ENCODE data around the gene CFB.
"Not testable (repeated sequence)": the region's sequence is repeated elsewhere in the genome, so short reads cannot be mapped to it uniquely, and the experiment has no call there.

Gene CFB

DNA sequence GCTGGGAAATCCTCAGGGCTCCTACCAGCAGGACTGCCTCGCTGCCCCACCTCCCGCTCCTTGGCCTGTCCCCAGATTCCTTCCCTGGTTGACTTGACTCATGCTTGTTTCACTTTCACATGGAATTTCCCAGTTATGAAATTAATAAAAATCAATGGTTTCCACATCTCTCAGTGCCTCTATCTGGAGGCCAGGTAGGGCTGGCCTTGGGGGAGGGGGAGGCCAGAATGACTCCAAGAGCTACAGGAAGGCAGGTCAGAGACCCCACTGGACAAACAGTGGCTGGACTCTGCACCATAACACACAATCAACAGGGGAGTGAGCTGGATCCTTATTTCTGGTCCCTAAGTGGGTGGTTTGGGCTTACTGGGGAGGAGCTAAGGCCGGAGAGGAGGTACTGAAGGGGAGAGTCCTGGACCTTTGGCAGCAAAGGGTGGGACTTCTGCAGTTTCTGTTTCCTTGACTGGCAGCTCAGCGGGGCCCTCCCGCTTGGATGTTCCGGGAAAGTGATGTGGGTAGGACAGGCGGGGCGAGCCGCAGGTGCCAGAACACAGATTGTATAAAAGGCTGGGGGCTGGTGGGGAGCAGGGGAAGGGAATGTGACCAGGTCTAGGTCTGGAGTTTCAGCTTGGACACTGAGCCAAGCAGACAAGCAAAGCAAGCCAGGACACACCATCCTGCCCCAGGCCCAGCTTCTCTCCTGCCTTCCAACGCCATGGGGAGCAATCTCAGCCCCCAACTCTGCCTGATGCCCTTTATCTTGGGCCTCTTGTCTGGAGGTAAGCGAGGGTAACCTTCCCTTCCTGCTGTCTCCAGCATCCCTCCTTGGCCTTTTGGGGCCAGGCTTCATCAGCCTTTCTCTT is at the start of gene CFB:
CFB (plus strand) TSS at position 589 of the 863 bp plus-strand sequence; CDS start at position 716, 127 bp downstream.
- peak; percentile 97 for DNase-seq (ENCODE audit: low spot score)

DNA sequence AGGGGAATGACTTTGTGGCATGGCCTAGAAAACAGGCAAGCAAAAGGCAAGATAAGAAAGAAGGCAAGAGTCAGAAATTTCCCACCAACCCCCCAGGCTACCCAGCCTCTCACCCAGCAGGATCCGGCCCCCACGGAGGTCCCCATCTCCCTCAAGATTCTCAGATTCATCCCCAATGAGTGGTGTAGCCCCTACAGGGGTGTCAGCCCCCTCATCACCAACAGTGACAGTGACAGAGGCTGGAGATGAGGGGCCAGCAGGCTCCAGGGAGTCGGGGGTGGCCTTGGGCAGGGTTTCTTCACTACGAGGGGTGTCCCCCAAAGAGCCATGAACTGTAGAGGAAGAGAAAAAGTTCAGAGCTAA is 49.4 kb upstream of the CFB start:
- no peak for DNase-seq (ENCODE audit: low spot score)

DNA sequence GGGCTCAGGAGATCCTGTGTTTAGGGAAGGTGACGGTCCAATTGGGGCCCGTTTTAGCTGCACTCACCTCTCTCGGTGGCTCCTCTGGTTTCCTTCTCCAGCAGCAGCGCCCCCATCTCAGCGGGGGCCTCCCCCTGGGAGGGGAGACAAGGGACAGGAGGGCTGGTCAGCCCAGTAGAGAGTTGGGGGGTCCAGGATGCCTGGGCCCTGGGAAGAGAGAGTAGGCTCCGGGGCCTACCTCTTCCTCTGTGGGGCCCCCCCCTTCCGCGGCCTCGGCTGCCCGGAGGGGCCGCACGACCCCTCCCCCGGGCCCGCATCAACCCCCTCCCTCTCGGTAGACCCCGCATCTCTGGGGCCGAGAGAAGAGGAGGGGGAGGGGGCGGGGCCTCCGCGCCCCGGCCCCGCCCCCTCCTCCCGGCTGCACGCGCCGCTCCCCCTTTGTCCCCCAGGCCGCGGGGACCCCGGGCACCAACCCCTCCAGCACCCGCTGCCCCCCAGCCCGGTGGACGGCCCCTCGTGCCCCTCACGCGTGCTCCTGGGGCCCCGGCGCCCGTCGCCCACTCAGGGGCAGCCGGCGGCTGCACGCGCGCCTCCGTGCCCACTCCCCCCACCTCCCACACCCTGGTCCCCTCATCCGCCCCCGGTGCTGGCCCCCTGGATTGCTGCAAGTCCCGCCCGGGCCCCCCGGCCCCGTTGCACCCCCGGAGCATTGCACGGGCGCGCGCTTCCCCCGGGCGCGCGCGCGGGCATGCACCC is 48.9 kb upstream of the CFB start:
- no peak for DNase-seq (ENCODE audit: low spot score)

DNA sequence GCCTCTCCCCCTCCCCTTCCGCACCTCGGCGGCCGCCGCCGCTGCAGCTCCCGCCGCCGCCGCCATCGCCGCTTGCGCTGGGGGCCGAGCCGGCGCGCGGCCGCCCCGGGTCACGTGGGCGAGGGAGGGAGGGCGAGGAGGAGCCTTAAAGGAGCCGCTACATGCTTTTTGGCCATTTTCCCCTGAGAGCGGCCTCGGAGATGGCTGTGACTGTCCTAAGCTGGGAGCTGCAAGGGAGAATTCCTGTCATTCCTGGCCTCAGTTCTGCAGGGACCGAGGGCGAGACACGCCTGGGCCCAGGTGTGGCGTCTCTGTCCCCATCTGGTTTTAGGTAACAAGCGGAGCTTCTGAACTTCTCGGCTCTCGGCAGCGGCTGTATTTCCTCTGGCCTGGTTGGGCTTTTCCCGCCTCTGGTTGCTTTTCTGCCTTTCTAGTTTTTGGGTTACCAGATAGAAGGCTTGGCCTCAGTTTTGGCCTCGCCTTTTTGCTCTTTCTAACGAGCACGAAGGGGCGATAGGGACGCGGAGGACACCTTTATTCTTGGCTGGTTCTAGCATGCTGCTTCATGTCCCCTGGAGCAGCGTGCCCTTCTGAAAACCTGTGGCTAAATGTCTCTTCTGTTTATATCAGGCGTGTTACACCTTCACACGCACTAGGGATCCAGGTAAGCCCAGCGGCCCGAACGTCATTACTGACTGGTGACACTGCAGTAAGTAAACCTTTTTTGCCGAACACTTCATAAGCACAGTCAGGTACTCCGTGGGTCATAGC is 48.1 kb upstream of the CFB start, which contains the start of gene EHMT2:
EHMT2 (minus strand) TSS at position 87 of the 771 bp plus-strand sequence; CDS start at position 66, 21 bp downstream.
- DNase-seq (ENCODE audit: low spot score), result peak; percentile 92

DNA sequence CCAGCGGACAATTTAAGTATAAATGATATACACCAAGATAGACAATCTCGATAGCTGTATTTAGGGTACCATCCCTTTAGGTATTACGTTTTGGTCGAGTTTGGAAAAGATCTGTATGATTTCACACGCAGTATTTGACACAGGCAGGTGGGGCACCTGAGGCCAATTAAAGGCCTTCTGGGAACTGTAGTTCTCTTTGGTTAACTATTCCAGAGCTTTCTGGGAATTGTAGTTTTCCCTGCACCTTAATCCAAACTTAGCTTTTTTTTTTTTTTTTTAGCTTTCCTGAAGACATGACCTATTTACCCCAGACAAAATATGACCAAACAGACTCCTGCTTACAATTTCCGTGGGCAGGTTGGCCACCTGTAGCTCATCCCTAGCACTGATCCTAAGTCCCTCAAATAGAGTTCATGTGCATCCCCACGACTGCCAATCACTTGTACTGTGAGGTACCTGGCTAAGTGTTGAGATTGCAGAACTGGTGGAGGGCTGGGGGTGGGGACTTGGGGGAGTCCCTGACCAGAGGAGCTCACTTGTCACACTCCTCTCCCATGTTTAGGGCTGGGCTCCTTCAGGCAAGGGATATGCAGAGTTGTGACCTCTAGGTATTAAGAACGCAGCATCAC is 47.4 kb upstream of the CFB start:
- peak; percentile 38 for DNase-seq (ENCODE audit: low spot score)

DNA sequence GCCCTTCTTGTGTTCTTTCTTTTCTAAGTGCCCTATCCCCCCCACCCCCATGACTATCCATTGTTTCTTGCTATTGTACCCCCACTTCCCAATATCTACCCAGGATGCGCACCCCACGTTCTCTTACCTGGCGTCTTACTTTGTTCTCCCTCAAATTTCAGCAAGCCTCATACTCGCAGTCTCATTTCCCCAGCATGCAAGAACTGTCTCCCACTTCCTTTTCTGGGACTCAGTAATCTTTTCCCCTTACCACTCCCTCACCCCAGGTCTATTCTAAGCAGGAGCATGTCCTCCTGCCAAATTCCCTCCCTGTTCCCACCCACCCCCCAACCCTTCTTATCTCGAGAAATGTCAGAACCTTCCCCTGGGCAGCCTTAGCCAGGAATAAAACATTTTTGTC is 46.7 kb upstream of the CFB start:
- DNase-seq (ENCODE audit: low spot score), result no peak

DNA sequence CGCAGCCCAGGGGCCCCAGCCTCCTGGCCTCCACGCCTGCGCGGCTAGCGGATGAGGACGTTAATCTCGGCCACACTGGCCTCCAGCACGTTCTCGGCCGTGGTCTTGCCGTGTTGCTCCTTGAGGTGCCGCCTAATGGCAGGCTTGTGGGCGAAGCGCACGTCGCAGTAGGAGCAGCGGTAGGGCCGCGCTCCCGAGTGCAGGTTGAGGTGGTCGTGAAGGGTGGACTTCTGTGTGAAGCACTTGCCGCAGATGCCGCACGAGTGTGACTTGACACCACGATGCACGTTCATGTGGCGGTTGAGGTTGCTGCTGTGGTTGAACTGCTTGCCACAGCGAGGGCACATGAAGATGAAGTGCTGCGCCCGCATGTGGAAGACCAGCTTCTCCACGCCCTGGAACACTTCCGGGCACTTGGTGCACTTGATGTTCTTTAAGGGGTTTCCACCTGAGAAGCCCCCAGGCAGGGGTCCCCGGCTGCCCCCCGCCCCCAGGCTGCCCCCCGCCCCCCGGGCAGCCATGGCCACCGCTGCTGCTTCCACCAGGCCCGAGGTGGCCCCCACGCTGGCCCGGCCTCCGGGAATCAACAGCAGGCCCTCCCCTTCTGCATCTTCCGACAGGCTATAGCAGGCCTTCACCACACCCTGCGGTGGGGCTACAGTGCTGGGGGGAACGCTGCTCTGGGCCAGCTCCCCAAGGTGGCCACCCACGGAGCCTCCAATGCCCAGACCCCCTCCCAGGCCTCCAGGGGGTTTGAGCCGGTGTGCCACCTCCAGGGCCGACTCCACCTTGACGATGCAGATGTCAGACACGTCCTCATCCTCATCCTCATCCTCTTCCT is 45.8 kb upstream of the CFB start:
- no peak for DNase-seq (ENCODE audit: low spot score)

DNA sequence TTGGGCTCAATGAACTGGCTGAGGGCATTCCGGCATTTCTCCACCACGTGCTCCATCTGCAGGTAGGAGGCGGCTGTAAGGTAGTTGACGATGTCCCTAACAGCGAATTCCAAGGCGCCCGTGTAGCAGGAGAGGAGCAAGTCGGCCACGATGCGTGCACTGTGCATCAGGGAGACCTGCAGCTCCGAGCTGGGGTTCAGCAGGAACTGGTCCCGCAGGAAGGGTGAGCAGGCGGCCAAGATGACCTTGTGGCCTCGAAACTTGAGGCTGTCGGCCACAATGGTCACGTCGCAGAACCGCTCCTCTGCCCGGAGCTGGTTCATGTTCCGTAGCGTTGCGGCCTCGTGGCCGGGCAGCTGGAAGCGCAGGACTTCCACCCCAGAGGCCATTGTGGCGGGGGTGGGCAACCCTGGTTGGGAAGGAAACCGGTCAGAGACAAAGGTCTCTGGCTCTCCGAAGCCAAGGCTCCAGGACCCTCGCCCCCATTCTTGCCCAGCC is 44.9 kb upstream of the CFB start:
- DNase-seq (ENCODE audit: low spot score), result no peak

DNA sequence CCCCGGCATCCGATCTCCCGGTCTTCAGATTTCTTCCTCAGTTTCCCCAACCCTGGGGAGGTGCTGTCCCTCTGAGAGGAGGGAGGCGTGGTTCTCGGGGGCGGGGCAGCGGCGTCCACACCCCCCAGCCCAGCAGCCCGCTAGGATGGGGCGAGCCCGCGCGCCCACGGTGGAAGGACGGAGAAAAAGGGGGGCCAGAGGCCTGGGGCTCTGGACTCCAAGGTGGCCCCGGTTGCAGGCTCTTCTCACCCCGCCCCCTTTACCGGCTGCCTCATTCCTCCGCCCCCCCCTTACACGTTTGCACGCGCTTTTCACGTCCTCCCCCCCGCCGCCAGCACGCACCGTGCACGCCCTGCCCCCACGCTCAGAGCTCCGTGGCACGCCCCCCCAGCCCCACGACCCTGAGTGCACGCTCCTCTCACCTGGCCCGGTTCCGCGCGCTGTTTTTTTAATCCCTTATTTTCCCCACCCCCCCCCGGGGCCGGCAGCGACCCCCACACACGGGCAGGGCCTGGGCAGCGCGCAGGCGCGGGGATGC is 44.4 kb upstream of the CFB start:
- peak; percentile 72 for DNase-seq (ENCODE audit: low spot score)

DNA sequence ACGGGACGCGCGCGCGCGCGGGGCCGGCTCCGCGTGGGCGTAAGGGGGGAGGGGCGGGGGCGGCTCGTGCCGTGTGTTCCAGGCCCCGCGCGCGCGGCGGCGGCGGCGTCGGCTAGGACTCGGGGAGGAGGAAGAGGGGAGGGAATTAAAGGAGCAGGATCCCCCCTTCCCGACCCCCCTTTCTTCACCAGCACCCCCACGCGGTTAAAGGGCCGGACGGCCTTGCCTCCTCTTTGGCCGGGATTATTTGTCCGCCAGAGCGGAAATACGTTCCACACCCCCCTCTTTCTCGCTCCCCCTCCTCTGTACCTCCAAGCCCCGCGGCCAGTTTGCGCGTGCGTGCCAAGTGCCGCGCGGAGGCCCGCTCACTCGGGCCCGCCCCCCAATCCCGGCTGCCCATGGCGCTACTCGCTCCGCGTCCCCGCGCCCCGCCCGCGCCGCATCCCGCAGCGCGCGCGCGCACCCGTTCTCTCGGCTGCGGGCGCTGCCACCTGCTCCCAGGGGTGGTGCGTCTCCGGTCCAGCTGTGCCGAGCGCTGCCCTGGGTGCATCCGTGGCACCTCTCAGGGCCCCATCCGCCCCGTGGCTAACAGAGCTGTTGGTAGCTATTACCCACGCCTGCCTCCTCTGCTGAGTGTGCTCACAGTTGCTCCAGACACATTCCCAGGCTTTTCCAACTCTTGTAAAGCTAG is 43.8 kb upstream of the CFB start, which contains the start of gene ZBTB12:
ZBTB12 (minus strand) TSS at position 134 of the 691 bp plus-strand sequence. CDS start 781 bp downstream, outside the sequence.
- DNase-seq (ENCODE audit: low spot score), result peak; percentile 94

DNA sequence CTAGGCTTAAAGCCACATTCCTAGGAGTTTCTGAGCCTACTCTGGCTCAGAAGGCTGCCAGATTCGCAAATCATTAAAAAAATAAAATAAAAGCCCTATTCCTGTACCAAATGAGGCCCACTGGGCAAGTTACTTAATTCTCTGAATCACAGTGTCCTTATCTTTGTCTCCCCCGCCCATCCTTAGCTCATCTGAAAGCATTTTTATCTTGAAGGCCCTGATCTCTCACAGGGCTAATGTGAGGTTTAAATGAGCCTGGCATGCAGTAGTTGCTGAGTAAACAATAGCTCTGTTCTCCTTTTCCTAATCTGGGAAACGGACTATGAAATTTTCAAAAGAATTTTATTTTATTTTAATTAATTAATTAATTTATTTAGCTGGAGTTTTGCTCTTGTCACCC is 41.9 kb upstream of the CFB start:
- no peak for DNase-seq (ENCODE audit: low spot score)

DNA sequence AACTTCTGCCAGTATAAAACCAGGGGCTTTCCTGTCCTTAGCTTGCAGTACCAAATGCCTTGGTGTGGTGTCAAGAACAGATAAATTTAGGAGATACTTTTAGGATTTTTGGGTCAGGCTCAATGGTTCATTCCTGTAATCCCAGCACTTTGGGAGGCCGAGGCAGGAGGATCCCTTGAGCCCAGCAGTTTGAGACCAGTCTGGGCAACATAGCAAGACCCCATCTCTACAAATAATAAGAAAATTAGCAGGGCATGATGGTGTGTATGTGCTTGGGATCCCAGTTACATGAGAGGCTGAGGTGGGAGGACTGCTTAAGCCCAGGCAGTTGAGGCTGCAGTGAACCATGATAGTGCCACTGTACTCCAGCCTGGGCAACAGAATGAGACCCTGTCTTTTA is 40.9 kb upstream of the CFB start:
- DNase-seq (ENCODE audit: low spot score), result no peak

DNA sequence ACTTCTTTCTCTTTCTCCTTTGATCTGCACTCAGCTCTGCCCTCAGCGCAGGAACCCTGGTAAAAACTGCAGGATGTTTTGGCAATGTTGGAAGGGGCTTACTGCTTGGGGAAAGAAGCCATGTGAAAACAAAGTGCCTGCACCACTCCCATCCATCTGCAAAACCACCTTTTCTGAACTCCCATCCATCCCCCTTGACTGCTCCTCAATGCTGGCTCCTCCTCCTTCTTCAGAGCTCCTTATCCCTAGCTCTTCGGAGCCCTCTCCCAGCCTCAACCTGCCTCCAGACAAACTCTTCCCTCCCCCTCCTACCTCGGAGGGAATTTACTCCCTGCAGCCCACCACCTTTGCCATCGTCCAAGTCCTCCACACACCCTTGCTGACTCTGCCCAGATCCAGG is 39.8 kb upstream of the CFB start:
- no peak for DNase-seq (ENCODE audit: low spot score)

DNA sequence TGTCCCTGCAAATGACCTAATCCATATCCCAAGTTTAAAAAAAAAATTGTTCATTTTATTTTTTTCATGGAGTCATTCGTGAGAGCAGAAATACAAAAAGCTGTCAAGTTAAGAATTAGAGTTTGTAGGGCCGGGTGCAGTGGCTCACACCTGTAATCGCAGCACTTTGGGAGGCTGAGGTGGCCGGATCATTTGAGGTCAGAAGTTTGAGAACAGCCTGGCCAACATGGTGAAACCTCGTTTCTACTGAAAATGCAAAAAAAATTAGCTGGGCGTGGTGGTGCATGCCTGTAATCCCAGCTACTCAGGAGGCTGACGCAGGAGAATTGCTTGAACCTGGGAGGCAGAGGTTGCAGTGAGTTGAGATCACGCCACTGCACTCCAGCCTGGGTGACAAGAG is 39.2 kb upstream of the CFB start:
- not testable (repeated sequence) for DNase-seq (ENCODE audit: low spot score)

DNA sequence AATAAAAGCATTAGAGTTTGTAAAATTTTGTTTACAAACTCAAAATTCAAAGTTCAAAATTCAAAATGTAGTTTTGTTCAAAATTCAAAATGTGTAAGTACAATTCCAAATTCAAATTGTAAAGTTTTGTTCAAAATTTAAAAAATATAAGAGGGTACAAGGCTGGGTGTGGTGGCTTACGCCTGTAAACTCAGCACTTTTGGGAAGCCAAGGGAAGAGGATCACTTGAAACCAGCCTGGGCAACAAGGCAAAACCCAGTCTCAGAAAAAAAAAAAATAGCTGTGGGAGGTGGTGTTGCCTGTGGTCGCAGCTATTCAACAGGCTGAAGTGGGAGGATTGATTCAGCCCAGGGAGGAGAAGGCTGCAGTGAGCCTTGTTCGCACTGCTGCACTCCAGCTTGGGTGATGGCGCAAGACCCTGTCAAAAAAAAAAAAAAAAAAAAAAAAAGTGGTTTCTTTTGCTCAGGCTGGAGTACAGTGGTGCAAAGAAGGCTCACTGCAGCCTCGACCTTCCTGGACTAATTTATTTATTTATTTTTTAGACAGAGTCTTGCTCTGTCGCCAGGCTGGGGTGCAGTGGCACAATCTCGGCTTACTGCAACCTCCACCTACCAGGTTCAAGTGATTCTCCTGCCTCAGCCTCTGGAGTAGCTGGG is 38.6 kb upstream of the CFB start:
- no peak for DNase-seq (ENCODE audit: low spot score)

DNA sequence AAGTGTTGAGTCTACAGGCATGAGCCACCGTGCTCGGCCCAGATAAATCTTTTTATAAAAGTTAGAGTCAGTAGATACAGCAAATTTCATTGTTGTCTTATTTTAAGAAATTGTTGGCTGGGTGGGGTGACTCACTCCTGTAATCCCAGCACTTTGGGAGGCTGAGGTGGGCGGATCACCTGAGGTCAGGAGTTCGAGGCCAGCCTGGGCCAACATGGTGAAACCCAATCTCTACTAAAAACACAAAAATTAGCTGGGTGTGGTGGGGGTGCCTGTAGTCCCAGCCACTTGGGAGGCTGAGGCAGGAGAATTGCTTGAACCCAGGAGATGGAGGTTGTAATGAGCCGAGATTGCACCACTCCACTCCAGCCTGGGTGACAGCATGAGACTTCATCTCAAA is 37.6 kb upstream of the CFB start:
- DNase-seq (ENCODE audit: low spot score), result not testable (repeated sequence)

DNA sequence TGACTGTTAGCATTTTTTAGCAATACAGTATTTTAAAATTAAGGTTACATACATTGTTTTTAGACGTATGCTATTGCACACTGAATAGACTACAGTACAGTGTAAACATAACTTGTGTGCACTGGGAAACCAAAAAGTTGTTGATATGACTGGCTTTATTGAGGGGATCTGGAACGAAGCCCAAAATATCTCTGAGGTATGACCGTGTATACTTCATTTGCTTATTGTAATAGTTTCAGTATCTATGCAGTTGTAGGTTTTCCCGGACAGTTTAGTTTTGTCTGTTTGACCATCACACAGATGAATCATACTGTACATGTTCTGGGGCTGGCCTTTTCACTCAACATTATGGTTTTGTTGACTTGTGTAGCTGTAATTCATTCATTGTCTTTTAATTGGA is 37.1 kb upstream of the CFB start:
- no peak for DNase-seq (ENCODE audit: low spot score)

DNA sequence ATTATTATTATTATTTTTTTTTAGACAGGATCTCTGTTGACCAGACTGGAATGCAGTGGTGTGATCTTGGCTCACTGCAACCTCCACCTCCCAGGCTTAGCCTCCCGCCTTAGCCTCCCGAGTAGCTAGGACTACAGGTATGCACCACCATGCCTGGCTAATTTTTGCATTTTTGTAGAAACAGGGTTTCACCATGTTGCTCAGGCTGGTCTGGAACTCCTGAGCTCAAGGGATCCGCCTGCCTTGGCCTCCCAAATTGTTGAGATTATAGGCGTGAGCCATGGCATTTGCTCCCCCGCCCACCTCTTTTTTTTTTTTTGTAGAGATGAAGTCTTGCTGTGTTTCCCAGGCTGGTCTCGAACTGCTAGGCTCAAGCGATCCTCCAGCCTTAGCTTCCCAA is 36.6 kb upstream of the CFB start:
- DNase-seq (ENCODE audit: low spot score), result not testable (repeated sequence)
